HEK293 (cell line): ENCODE measurements around the gene ZNRF2.

Experiments used
- CTCF ChIA-PET: fragments of 350-600 bp; formaldehyde crosslinking; extraction: SDS; loops from one replicate; lab custom pipeline; 2021; ENCODE audit warnings: antibody characterized with exemption; lab: Yijun Ruan, JAX
- POLR2A ChIA-PET: fragments of 300-600 bp; formaldehyde crosslinking; extraction: SDS; loops from one replicate; lab custom pipeline; 2020; ENCODE audit warnings: antibody characterized with exemption, inconsistent platforms; lab: Yijun Ruan, JAX
- H3K27ac ChIP-seq: fragments of 200-500 bp; sonication (Bioruptor generic); 2 replicates; pipeline ENCODE4 v1.5.1; 2014; ENCODE audit warnings: low read depth, low read length, control low read depth, inconsistent platforms; ENCODE audit errors: extremely low read depth
- H3K36me3 ChIP-seq, 2 experiments: fragments of 200-500 bp in 1 of 2; sonication (Bioruptor generic) in 1 of 2; 1 replicate in 1 of 2; 2 replicates in 1 of 2; pipeline ENCODE4 v1.5.1; 2014 to 2017; ENCODE audit warnings: inconsistent platforms in 2 of 2, low read length in 2 of 2; ENCODE audit not compliant: control insufficient read depth in 2 of 2, insufficient read depth in 1 of 2
- H3K4me1 ChIP-seq: fragments of 200-500 bp; sonication (Bioruptor generic); 2 replicates; pipeline ENCODE4 v1.5.1; 2014; ENCODE audit warnings: mild to moderate bottlenecking, low read length, inconsistent platforms; ENCODE audit not compliant: control insufficient read depth, insufficient read depth
- H3K4me3 ChIP-seq: 2 replicates; pipeline ENCODE4 v1.5.1; 2011; ENCODE audit warnings: low read depth, mild to moderate bottlenecking, control low read depth, low read length, moderate library complexity
- H3K9me3 ChIP-seq: fragments of 200-500 bp; sonication (Bioruptor generic); 2 replicates; pipeline ENCODE4 v1.5.1; 2014; ENCODE audit warnings: low read depth, low read length, inconsistent platforms; ENCODE audit not compliant: control insufficient read depth, insufficient read depth
- BCL11B ChIP-seq: fragments of 450-650 bp; formaldehyde crosslinking; IDR thresholded peaks from 2 replicates; pipeline ENCODE4 v1.5.1; 2016; ENCODE audit warnings: low read depth, missing biosample characterization, missing genetic modification characterization
- FEZF1 ChIP-seq: fragments of 450-650 bp; formaldehyde crosslinking; IDR thresholded peaks from 2 replicates; pipeline ENCODE4 v1.5.1; 2016; ENCODE audit warnings: missing biosample characterization, missing genetic modification characterization
- HOXD13 ChIP-seq: sonication (generic); formaldehyde crosslinking; IDR thresholded peaks from 2 replicates; pipeline ENCODE4 v1.8.0; 2022; ENCODE audit warnings: missing genetic modification reagents, borderline replicate concordance
- OSR2 ChIP-seq: fragments of 450-650 bp; formaldehyde crosslinking; IDR thresholded peaks from 2 replicates; pipeline ENCODE4 v1.5.1; 2016; ENCODE audit warnings: missing biosample characterization, missing genetic modification characterization
- SCRT2 ChIP-seq: fragments of 450-650 bp; formaldehyde crosslinking; IDR thresholded peaks from 2 replicates; pipeline ENCODE4 v1.5.1; 2016; ENCODE audit warnings: missing biosample characterization, missing genetic modification characterization
- YY2 ChIP-seq: fragments of 450-650 bp; formaldehyde crosslinking; IDR thresholded peaks from 2 replicates; pipeline ENCODE4 v1.5.1; 2016; ENCODE audit warnings: missing biosample characterization, missing genetic modification characterization
- ZBTB1 ChIP-seq: fragments of 450-650 bp; formaldehyde crosslinking; IDR thresholded peaks from 2 replicates; pipeline ENCODE4 v1.5.1; 2016; ENCODE audit warnings: missing biosample characterization, missing genetic modification characterization
- ZFP37 ChIP-seq: fragments of 450-650 bp; formaldehyde crosslinking; IDR thresholded peaks from 2 replicates; pipeline ENCODE4 v1.5.1; 2016; ENCODE audit warnings: missing biosample characterization, missing genetic modification characterization
- ZNF248 ChIP-seq: fragments of 450-650 bp; formaldehyde crosslinking; IDR thresholded peaks from 2 replicates; pipeline ENCODE4 v1.5.1; 2017; ENCODE audit warnings: missing biosample characterization, missing genetic modification characterization
- ZNF449 ChIP-seq: fragments of 450-650 bp; formaldehyde crosslinking; IDR thresholded peaks from 2 replicates; pipeline ENCODE4 v1.5.1; 2017; ENCODE audit warnings: missing biosample characterization, mild to moderate bottlenecking, missing genetic modification characterization, moderate library complexity
- ZNF501 ChIP-seq: fragments of 450-650 bp; formaldehyde crosslinking; IDR thresholded peaks from 2 replicates; pipeline ENCODE4 v1.5.1; 2016; ENCODE audit warnings: missing biosample characterization, missing genetic modification characterization
- ZNF558 ChIP-seq: fragments of 450-650 bp; formaldehyde crosslinking; IDR thresholded peaks from 2 replicates; pipeline ENCODE4 v1.5.1; 2016; ENCODE audit warnings: missing biosample characterization, missing genetic modification characterization
- ZNF596 ChIP-seq: fragments of 450-650 bp; IDR thresholded peaks from 2 replicates; pipeline ENCODE4 v1.5.0; 2018; ENCODE audit warnings: missing biosample characterization, mild to moderate bottlenecking, missing genetic modification characterization, moderate library complexity
- ZNF621 ChIP-seq: fragments of 450-650 bp; formaldehyde crosslinking; IDR thresholded peaks from 2 replicates; pipeline ENCODE4 v1.5.1; 2017; ENCODE audit warnings: missing biosample characterization, missing genetic modification characterization
- ZNF626 ChIP-seq: fragments of 450-650 bp; sonication (Bioruptor Pico); formaldehyde crosslinking; IDR thresholded peaks from 2 replicates; pipeline ENCODE4 v1.5.1; 2018; ENCODE audit warnings: missing biosample characterization, missing genetic modification characterization, inconsistent platforms
- ZNF654 ChIP-seq: fragments of 450-650 bp; formaldehyde crosslinking; IDR thresholded peaks from 2 replicates; pipeline ENCODE4 v1.5.1; 2016; ENCODE audit warnings: low read depth, missing biosample characterization, missing genetic modification characterization
- ZNF660 ChIP-seq: fragments of 450-650 bp; IDR thresholded peaks from 2 replicates; pipeline ENCODE4 v1.5.1; 2018; ENCODE audit warnings: missing biosample characterization, mild to moderate bottlenecking, missing genetic modification characterization
- ZNF701 ChIP-seq: fragments of 450-650 bp; formaldehyde crosslinking; IDR thresholded peaks from 2 replicates; pipeline ENCODE4 v1.5.1; 2016; ENCODE audit warnings: missing biosample characterization, missing genetic modification characterization
- ZNF76 ChIP-seq: fragments of 450-650 bp; formaldehyde crosslinking; IDR thresholded peaks from 2 replicates; pipeline ENCODE4; 2016; ENCODE audit warnings: low read depth, missing biosample characterization, missing genetic modification characterization, borderline replicate concordance
- ZNF791 ChIP-seq: fragments of 450-650 bp; formaldehyde crosslinking; IDR thresholded peaks from 2 replicates; pipeline ENCODE4 v1.5.1; 2016; ENCODE audit warnings: missing biosample characterization, missing genetic modification characterization
- ZSCAN18 ChIP-seq: fragments of 450-650 bp; formaldehyde crosslinking; IDR thresholded peaks from 2 replicates; pipeline ENCODE4 v1.5.1; 2016; ENCODE audit warnings: missing biosample characterization, missing genetic modification characterization
- ZSCAN30 ChIP-seq: fragments of 450-650 bp; IDR thresholded peaks from 2 replicates; pipeline ENCODE4 v1.5.1; 2018; ENCODE audit warnings: missing biosample characterization, mild to moderate bottlenecking, missing genetic modification characterization, moderate library complexity
- TF ChIP-seq, protein P1 (sequence below): fragments of 450-650 bp; formaldehyde crosslinking; IDR thresholded peaks from 2 replicates; pipeline ENCODE4 v1.5.1; 2016; ENCODE audit warnings: missing biosample characterization, missing genetic modification characterization
- TF ChIP-seq, protein P2 (sequence below): fragments of 450-650 bp; formaldehyde crosslinking; IDR thresholded peaks from 2 replicates; pipeline ENCODE4 v1.5.1; 2016; ENCODE audit warnings: missing biosample characterization, missing genetic modification characterization
- TF ChIP-seq, protein P3 (sequence below): fragments of 450-650 bp; formaldehyde crosslinking; IDR thresholded peaks from 2 replicates; pipeline ENCODE4 v1.5.1; 2016; ENCODE audit warnings: missing biosample characterization, missing genetic modification characterization

The ZNRF2 gene

GRCh38 chr7:30359957-30360356, 75.6 kb downstream of the ZNRF2 start (continued):
- TF ChIP-seq BCL11B (tag by site-specific recombination), result no peak
- no peak for TF ChIP-seq ZNF76 (tag by site-specific recombination)
- no peak for TF ChIP-seq ZNF501 (tag by site-specific recombination)
- TF ChIP-seq ZNF701, result no peak

DNA sequence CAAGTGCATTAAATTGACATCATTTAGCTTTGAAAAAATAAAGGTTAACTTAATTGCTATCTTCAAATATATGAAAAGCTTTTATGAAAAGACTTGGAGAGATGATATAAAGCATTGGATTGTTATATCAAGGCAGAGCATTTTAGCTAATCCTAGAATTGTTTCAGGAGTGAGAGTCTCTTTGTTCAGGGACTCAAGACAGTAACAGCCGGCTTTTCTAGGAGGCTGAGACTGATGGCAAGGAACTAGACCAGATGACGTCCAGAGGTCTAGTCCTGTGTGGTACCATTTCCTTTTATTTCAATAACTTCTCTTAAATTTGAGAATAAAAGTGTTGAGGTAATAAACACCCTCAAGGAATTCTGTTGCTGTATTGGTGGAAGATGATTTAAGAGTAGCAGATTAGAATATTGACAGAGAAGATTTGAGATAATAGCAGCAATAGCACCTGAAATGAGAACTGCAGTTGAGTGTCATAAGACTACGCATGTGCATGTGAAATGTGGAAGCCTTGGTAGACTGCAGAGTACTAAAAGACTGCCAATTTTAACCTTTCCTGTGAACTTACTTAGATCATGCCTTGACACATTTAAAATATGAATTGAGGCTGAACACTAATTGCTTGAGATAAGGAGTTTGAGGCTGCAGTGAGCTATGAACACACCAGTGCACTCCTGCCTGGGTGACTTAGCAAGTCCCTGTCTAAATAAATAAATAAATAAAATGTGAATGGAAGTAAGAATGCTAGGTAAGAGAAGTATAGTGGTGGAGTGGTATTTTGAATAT, 79.6 kb downstream of the ZNRF2 start:
- peaks cover 32% of the 10 kb centered on the region for H3K4me1 ChIP-seq
- no peak overlapping the region; the same call in 1 of the 2 replicates for H3K27ac ChIP-seq
- no peaks in the 10 kb centered on the region for H3K36me3 ChIP-seq
- TF ChIP-seq HOXD13 (no peak), ZNF654 (no peak), ZSCAN30 (no peak), ZBTB1 (tag by site-specific recombination) (no peak), ZNF558 (tag by site-specific recombination) (no peak), ZSCAN18 (no peak), ZNF596 (tag by site-specific recombination) (no peak), ZNF449 (tag by site-specific recombination) (no peak)
- TF ChIP-seq, protein P1, sequence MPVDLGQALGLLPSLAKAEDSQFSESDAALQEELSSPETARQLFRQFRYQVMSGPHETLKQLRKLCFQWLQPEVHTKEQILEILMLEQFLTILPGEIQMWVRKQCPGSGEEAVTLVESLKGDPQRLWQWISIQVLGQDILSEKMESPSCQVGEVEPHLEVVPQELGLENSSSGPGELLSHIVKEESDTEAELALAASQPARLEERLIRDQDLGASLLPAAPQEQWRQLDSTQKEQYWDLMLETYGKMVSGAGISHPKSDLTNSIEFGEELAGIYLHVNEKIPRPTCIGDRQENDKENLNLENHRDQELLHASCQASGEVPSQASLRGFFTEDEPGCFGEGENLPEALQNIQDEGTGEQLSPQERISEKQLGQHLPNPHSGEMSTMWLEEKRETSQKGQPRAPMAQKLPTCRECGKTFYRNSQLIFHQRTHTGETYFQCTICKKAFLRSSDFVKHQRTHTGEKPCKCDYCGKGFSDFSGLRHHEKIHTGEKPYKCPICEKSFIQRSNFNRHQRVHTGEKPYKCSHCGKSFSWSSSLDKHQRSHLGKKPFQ (tag by site-specific recombination), result no peak
- ChIA-PET POLR2A (no interaction called here), CTCF (no interaction called here)
- no peak overlapping the region for H3K4me3 ChIP-seq
- H3K9me3 ChIP-seq, result no peaks in the 10 kb centered on the region

DNA sequence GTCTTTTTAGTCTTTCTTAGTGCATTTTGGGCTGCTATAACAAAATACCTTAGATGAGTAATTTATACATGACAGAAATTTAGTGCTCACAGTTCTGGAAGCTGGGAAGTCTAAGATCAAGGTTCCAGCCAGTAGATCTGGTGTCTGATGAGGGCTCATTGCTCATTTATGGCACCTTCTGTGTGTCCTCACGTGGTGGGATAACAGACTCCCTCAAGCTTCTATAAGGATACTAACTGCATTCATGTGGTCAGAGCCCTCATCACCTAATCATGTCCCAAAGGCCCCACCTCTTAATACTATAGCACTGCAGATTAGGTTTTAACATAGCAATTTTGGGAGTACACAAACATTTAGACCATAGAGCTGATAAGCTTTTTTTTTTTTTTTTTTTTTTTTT, 80.4 kb downstream of the ZNRF2 start:
- Histone ChIP-seq H3K9me3 (no peaks in the 10 kb centered on the region), H3K4me1 (peaks cover 33% of the 10 kb centered on the region), H3K27ac (no peak overlapping the region), H3K36me3 (no peaks in the 10 kb centered on the region), H3K4me3 (no peak overlapping the region)
- CTCF ChIA-PET, result interaction anchor here (0.7 to 1.2 kb wide), 3 partner anchors 86 to 221 kb away, joined by 3 read pairs; no protein-coding TSS in a partner anchor
- POLR2A ChIA-PET, result no interaction called here
- TF ChIP-seq ZNF248 (no peak), ZNF621 (no peak), FEZF1 (tag by site-specific recombination) (peak; percentile 31; the same call in 1 of the 2 replicates), ZNF626 (tag by site-specific recombination) (no peak), ZFP37 (tag by site-specific recombination) (no peak), ZNF791 (no peak), YY2 (tag by site-specific recombination) (no peak), ZNF660 (tag by site-specific recombination) (no peak), OSR2 (tag by site-specific recombination) (0 out of 2 replicates have a peak, but pooled peaks have one; percentile 13), SCRT2 (no peak)
- TF ChIP-seq, protein P2, sequence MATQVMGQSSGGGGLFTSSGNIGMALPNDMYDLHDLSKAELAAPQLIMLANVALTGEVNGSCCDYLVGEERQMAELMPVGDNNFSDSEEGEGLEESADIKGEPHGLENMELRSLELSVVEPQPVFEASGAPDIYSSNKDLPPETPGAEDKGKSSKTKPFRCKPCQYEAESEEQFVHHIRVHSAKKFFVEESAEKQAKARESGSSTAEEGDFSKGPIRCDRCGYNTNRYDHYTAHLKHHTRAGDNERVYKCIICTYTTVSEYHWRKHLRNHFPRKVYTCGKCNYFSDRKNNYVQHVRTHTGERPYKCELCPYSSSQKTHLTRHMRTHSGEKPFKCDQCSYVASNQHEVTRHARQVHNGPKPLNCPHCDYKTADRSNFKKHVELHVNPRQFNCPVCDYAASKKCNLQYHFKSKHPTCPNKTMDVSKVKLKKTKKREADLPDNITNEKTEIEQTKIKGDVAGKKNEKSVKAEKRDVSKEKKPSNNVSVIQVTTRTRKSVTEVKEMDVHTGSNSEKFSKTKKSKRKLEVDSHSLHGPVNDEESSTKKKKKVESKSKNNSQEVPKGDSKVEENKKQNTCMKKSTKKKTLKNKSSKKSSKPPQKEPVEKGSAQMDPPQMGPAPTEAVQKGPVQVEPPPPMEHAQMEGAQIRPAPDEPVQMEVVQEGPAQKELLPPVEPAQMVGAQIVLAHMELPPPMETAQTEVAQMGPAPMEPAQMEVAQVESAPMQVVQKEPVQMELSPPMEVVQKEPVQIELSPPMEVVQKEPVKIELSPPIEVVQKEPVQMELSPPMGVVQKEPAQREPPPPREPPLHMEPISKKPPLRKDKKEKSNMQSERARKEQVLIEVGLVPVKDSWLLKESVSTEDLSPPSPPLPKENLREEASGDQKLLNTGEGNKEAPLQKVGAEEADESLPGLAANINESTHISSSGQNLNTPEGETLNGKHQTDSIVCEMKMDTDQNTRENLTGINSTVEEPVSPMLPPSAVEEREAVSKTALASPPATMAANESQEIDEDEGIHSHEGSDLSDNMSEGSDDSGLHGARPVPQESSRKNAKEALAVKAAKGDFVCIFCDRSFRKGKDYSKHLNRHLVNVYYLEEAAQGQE, result no peak
- TF ChIP-seq, protein P3, sequence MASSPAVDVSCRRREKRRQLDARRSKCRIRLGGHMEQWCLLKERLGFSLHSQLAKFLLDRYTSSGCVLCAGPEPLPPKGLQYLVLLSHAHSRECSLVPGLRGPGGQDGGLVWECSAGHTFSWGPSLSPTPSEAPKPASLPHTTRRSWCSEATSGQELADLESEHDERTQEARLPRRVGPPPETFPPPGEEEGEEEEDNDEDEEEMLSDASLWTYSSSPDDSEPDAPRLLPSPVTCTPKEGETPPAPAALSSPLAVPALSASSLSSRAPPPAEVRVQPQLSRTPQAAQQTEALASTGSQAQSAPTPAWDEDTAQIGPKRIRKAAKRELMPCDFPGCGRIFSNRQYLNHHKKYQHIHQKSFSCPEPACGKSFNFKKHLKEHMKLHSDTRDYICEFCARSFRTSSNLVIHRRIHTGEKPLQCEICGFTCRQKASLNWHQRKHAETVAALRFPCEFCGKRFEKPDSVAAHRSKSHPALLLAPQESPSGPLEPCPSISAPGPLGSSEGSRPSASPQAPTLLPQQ (tag by site-specific recombination), result no peak
